Fibroblast of skin of scalp (primary cell): Measurements from ENCODE around the gene PAFAH1B2.
"Not testable (repeated sequence)": the region's sequence is repeated elsewhere in the genome, so short reads cannot be mapped to it uniquely, and the experiment has no call there.

Source experiments
- DNase-seq: peaks from one replicate; pipeline ENCODE4 v3.0.0-alpha.2; 2013

Gene PAFAH1B2

DNA sequence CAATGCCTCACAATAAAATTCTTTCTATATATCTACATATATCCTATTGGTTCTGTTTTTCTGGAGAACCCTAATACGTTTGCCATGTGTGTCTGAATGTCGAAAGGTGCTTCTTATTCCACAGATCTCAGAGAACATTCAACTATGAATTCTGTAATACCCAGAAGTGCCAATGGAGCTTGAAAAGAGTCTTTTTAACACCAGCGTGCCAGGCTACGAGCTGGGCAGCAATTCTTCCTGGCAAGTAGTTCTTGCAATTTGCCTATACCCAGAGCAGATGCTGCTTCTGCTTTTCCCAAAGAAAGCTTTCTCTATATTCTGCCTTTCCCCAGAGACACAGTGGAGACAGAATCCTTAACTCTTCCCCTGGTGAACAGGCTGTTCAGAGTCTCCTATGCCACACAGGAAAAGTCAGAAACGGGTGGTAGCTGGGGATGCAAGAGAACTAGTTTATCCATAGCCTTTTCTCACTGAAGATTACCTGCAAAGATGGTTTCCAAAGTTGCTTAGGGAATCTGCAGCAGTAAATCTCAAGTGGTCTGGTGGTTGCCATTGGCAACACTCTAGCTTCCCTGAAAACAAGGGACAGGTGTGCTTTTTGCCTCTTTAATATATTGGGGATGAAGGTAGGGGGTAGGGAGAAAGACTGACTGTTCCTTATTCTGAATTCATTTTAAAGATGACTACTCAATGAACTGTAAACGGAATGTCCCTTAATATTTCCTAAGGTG lies 16.8 kb upstream of the PAFAH1B2 start:
- DNase-seq, result no peak

DNA sequence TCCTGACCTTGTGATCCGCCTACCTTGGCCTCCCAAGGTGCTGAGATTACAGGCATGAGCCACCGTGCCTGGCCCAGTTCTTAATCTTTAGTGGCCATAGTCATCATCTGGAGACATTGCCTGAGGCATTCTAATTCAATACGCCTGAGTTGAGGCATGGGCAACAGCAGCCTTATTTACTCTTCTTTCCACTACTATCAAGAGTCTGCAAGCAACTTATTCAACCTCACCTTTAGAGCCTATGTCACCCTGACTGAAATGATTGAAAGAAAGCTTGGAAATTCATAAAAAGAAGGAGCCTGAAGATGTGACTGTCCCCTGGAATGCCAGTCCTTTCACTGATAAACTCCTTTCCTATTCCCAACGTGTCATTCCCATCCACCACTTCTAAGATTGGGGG lies 15.8 kb upstream of the PAFAH1B2 start:
- DNase-seq, result no peak

DNA sequence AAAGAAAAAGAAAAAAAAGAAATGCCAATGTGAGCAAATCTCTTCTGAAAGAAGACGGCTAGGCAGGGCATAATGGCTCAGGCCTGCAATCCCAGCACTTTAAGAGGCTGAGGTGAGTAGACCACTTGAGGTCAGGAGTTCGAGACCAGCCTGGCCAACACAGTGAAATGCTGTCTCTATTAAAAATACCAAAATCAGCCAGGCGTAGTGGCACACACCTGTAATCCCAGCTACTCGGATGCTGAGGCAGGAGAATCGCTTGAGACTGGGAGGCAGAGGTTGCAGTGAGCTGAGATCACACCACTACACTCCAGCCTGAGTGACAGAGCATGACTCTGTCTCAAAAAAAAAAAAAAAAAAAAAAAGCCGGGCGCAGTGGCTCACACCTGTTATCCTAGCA lies 13.7 kb upstream of the PAFAH1B2 start:
- not testable (repeated sequence) for DNase-seq

DNA sequence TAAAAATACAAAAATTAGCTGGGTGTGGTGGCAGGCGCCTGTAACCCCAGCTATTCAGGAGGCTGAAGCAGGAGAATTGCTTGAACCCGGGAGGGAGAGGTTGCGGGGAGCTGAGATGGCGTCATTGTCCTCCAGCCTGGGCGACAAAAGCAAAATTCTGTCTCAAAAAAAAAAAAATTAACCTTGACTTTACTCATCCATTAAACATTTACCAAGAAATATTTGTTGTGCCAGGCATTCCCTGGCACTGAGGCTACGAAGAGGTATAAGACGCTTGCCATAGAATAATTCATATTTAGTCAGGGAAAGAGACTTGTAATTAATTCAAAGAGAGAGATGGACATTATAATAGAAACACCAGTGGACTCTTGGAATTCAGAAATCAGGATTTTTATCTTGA lies 13.2 kb upstream of the PAFAH1B2 start:
- no peak for DNase-seq

DNA sequence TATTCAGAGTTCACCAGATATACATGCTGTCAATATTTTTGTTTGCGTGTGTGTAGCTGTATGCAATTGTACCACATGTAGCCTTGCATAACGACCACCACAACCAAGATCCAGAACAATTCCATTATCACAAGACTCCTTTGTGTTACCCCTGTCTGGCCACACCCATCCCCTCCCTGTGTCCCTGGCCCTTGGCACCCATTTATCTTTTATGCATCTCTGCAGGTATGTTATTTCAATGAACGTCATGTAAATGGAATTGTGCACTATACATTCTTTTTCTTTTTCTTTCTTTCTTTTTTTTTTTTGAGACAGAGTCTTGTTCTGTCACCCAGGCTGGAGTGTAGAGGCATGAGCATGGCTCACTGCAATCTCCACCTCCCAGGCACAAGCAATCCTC lies 9.7 kb upstream of the PAFAH1B2 start:
- no peak for DNase-seq

DNA sequence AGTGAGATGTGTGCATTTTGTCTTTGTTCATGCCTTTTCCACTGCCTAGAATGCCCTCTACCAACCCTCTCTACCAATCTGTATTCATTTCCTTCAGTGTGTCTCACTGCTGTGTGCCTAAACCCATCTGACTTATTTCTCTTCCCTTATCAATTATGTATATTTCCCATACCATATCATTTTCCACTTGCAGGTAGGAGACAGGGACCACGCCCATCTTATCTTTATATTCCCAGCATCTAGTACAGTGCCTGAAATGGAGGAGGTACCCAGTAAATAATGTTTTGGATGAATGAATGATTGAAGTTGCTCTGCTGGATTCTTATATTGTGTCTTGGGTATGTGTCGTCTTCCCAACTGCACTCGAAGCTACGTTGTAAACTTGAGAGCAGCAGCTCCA lies 9.1 kb upstream of the PAFAH1B2 start:
- not testable (repeated sequence) for DNase-seq

DNA sequence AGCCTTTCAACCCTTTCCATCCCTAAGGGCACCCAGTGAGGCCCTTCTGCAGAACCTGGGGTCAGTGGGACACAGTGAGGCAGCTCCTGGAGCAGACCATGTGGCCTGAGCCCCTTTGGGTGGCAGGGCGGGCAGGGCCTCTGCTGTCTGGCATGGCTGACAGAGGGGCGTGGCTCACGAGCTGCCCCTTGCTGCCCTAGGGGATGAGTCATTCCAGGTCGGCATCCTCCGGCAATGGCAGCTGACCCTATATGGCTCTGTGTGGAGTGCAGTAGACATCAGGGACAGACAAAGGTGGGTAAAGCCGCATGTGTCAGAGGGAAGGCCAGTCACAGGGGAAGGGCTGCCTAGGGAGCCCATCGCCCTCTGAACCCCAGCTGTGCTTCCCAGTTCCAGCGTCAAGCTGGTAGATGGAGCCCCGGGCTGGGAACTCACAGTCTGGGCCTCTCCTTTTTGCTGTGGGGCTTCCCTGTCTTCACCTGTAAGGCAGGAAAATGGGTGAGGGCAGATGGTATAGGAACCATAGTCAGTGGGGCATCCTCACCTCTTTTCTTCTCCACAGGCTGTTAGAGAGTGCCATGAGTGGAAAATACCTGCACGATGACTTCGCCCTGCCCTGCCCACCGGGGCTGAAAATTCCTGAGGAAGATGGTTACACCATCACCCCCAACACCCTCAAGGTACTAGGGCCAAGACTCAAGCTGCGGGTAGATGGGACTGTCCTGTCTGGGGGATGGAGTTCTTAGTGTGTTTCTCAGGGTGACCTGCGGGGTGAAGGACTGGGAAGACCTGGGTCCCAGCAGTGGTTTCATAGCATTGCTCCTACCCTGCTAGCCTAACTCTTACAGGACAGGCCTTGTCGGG lies 6.6 kb upstream of the PAFAH1B2 start:
- peak; percentile 11 for DNase-seq

DNA sequence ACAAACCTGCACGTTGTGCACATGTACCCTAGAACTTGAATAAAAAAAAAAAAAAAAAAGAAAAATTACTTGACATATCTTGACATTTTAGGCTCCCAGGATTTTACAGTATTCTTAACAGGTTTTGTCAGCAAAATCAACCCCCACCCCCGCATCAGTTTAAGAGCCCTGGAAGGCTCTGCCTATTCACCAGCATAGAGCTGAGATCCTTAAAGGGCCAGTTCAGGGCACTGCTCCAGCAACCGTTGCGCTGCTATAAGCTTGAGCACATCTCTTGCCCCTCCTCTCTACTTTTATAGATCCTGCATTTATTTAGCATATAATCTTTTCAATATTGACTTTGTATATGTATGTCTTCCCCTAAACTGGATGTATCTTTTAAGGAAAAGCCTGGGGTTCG lies 697 bp upstream of the PAFAH1B2 start:
- DNase-seq, result peak; percentile 63

DNA sequence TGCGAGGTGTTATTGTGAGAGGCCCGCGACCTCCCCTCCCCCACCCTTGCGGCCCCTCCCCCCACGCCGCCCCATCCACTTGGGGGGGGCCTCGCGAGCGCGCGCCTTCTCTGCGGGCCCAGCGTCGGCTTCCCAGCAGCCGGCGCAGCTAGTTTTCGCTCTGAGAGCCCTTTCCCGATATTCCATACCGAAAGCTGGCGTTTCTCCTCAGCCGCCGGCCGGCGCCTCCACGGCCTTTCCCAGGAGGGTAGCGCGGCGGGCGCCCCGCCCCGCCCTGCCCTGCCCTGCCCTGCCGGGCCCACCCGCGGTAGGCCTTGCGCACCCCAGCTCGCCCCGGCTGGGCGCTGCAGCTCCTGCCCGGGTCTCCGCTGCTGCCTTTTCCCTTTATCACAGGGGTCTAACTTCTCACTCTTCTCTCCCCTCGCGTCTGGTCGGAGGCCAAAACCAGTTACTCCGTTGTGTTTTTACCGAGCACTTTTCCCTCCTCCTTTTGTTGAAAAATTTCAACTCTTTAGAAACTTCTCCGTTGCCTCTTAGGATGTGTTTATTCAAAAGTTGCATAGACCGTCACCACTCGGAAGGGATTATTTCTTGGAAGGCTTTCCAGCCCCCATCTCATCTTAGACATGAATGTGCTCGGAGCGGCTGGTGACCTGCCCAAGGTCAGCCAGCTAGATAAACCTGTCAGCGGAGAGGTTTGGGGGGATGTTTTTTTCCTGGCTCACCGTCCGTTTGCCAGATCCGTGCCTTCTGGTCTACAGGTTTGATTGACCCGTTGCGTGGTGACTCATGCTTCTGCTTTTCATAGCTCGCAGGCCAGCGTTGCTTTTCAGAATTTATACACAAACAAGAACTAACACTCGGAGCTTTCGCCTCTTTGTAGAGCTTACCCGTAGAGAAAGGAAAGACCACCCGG lies 648 bp downstream of the PAFAH1B2 start:
- DNase-seq, result peak; percentile 53

DNA sequence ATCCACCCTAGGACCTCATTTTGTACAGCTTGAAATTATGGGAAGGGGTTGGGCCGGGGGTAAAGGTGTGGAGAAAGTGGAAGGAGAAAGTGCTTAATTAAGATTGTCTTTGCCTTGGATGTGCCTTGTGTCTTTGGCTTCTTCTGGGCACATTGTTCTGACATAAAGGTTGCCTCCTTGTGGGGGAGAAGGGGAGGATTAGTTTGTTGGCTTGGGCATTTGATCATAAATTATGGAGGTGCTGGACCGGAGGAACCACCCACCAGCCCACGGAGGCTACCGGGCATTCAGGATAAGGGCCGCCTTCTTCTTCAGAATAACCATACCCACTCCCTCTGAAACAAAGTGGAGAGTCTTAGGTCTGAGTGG lies 1.3 kb downstream of the PAFAH1B2 start:
- peak; percentile 50 for DNase-seq

DNA sequence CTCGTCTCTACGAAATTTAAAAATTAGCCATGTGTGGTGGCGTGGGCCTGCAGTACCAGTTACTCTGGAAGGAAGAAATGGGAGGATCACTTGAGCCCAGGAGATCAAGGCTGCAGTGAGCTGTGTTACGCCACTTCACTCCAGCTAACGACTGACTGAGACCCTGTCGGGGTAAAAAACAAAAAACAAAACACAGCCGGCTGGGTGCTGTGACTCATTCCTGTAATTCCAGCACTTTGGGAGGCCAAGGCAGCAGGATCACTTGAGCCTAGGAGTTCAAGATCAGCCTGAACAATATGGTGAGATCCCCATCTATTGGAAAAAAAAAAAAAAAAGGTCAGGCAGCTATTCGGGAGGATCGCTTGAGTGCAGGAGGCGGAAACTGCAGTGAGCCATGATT lies 2.4 kb downstream of the PAFAH1B2 start:
- peak; percentile 53 for DNase-seq

DNA sequence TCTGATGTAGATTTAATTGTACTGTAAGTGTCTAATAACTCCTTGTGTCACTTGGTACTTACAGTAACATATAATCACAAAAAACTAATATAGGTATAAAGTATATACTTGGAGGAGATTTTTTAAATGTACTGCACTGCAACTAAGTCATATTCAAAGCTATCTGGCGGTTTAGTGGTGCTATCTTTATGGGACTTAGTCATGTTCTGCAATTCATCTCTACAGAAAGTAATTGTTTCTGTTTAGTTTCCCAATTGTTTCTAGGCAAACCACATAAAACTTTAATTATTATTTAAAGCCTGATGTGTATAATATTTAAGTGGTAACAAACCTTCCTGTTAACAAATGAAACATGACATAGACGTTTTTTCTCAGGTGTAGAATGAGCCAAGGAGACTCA lies 8.0 kb downstream of the PAFAH1B2 start:
- no peak for DNase-seq

DNA sequence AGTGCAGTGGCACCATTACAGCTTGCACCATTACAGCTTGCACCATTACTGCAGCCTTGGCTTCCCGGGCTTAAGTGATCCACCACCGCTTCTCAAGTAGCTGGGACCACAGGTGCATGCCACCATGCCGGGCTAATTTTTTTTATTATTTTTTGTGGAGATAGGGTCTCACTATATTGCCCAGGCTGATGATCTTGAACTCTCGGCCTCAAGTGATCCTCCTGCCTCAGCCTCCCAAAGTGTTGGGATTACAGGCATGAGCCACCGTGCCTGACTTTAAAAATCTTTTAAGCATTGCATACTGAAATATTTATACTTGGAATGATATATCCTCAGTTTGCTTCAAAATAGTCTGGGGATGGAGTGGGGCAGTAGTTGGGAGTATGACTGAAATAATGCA lies 10.4 kb downstream of the PAFAH1B2 start:
- DNase-seq, result no peak

DNA sequence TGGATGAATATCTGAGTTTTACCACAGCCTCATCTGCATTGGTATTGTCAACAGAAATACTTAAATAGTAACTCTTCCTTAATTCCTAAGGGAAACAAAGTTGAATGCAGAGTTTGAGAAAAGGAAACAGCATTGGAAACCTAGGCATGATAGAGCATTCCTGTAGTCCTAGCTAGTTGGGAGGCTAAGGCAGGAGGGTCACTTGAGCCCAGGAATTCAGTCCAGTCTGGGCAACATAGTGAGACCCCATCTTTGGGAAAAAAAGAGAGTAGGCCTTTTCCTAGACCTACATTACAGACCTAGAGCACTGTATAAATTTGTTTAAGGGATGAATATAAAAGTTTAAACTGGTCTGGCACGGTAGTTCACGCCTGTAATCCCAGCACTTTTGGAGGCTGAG lies 13.4 kb downstream of the PAFAH1B2 start:
- no peak for DNase-seq

DNA sequence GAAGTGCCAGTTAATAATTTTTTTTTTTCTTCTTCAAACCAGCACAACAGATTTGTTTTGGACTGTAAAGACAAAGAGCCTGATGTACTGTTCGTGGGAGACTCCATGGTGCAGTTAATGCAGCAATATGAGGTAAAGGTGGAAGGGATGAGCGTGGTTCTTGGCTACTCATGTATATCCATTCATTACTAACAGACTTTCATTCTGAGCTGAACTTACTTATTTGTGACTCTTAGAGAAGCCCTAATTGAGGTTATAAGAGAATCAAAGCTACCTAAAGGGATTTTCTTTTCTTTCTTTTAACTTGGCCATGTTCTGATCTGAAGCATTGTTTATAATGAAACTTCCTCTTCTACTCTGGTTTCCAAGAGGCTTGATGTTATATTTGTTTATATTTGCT lies 15.8 kb downstream of the PAFAH1B2 start:
- no peak for DNase-seq

DNA sequence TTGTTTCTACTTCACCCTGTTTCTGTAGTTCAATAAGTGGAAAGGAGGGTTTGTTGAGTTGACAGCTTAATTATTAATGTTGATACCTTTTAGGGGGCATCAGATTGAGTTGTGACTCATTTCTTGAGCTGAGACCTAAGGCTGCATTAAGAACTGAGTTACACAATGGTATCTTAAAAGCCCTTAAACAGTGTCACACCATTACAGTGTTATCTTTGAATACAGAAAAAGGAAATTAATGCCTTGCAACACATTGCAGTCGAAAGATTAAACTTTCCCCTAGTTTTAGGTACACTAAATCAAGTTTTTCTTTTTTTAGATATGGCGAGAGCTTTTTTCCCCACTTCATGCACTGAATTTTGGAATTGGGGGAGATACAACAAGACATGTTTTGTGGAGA lies 16.7 kb downstream of the PAFAH1B2 start:
- no peak for DNase-seq

DNA sequence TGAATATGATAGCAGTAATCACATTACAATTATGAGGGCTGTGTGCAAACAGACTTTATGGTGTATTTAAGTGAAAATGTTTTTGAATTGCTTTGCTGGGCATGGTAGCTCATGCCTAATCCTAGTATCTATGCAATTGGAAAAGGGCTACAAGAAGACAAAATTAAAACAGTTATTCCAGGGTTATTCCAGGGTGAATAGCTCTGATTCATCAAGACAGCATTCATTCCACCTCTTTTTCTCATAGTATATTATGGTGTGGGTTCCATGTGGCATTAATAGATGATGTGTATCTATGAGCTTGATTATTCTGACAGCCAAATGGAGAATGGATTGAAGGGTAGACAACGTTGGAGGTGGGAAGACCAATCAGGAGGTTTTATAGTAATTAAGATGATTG lies 22.4 kb downstream of the PAFAH1B2 start:
- no peak for DNase-seq

DNA sequence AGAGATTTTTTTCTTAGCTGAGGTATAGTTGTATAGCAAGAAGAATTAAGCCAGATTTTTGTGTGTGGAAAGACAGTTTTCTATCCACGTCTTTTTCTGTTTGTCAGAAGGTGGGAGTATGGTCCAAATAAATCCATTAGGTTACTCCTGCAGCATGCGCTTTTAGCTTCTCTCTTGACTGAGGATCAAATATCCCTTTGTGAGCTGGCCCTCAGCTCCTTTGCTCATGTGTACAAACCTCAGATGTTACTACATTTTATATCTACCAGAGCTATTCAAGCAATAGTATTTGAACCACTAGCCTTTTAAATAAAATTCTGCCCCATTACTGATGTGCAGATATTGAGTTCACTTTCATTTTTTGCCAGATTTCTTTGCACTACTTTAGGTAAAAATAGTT lies 25.6 kb downstream of the PAFAH1B2 start:
- DNase-seq, result no peak

DNA sequence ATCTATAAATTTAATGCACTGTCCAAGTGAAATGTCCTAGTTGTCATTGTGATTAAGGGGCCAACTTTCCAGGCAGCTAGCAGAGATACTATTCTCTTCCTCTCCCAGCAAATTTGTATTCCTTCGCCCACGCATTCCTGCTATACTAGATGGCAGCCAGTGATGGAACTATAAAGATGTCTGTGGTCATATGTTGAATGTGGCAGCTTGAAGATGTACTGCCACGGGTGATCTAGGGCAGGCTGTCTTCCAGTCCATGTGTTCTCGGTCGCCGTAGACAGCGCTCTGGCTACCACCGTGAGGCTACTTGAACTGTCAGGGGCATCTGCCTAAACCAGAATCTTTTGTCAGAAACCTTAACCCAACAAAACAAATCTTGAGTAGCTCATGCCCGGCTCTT lies 26.1 kb downstream of the PAFAH1B2 start:
- no peak for DNase-seq

DNA sequence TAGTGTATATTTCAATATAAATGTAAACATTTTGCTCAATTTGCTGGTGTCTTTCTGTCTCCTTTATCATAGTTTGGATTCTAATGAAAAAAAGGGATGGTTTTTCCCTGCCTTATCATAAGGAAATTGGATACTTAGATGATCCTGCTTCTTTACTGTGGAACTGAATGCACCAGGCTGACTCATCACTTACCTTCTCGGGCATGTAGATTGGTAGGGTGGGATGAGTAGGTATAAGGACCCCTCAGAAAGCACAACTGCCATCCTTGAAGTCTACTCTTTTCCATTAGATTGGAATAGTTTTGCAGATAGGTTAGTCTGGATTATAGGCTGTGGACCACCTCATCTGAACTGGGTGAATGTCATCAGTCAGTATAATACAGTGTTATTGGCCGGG lies 26.9 kb downstream of the PAFAH1B2 start:
- no peak for DNase-seq

DNA sequence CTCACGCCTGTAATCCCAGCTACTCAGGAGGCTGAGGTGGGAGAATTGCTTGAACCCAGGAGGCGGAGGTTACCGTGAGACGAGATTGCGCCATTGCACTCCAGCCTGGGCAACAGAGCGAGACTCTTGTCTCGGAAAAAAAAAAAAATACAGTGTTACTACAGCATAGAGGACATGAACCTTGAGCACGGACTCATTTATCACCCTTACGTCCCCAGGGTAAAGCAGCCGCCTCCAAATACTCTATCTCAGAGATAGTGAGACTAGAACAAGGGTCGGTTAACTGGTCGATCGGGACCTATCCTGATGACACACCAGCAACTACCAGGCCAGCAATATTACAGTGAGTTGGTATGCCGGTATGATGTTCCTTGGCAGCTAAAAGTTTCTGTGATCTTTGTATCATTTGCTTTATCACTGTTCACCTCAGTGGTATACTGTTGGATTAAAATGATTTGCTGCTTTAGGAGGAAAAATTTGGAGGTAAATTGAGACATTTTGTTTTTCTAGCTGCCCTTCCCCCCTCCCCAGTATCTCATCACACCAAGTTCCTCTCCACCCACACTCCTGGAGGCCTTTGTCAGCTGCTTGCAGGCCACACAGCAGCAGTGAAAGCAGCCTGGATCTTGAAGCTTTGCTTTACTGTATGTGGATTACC lies 27.4 kb downstream of the PAFAH1B2 start:
- no peak for DNase-seq

DNA sequence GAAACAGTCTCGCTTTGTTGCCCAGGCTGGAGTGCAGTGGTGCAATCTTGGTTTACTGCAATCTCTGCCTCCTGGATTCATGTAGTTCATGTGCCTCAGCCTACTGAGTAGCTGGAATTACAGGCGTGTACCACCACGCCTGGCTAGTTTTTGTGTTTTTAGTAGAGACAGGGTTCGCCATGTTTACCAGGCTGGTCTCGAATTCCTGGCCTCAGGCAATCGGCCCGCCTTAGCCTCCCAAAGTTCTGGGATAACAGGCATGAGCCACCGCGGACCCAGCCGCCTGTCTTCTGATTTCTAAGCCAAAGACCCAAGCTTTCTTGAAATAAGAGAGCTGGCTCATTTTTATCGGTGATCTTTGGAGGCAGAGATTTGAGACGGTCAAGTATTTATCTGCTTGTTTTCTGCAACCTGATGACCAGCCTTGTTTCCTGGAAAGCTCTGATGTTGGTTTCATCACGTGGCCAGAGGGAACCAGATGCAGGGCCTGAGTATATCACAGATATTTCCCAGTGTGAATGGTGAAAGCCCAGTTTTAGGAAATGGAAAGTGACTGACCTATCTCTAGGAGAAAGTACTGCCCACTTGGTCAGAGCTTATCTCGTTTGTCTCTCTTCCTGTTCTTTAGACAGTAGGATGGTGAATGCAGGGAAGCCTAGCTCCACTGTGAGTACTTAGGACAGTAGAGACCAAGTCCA lies 28.8 kb downstream of the PAFAH1B2 start:
- DNase-seq, result no peak
